PFSK-1 (cell line): ENCODE data around the gene AFF2.

ENCODE experiments used
- FOXP2 ChIP-seq: optimal IDR thresholded peaks from 2 replicates; pipeline ENCODE3; 2011; ENCODE audit warnings: borderline replicate concordance, control low read depth, inconsistent platforms; ENCODE audit not compliant: insufficient read depth; ENCODE audit errors: extremely low read length, extremely low read depth
- POLR2AphosphoS5 ChIP-seq: IDR thresholded peaks from 2 replicates; pipeline ENCODE4 v1.6.1; 2012; ENCODE audit warnings: low read depth, mild to moderate bottlenecking, control low read depth, low read length, moderate library complexity
- SIN3A ChIP-seq: IDR thresholded peaks from 2 replicates; pipeline ENCODE4 v1.6.1; 2012; ENCODE audit warnings: mild to moderate bottlenecking, low read length, moderate library complexity, borderline replicate concordance; ENCODE audit not compliant: insufficient read depth
- TAF1 ChIP-seq: IDR thresholded peaks from 2 replicates; pipeline ENCODE4 v1.6.1; 2012; ENCODE audit warnings: low read length, control low read depth, borderline replicate concordance; ENCODE audit not compliant: insufficient read depth

DNA sequence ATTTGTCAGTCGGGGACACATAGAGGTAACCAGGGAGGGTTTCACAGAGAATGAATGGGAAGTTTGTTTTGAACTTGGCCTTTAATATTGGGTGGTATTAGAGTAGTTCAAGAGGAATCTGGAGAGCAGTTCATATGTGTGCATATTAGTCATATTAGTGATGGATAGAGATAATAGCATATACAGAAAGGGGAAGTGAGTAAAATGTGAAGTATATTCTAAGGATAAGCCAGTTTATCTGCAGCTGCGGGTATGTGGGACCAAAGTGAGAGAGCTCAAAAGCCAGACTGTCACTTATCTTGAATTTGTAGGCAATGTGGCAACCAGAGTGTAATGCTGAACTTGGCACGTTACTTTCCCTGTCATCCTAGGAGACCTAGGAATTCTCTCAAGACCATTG lies 169.9 kb downstream of the AFF2 start:
- TF ChIP-seq POLR2AphosphoS5 (no peak), TAF1 (no peak), SIN3A (no peak), FOXP2 (no peak)
